ENCODE data around the gene MACROH2A1.

GRCh38 chr5:135307143-135307903, 91.7 kb downstream of the MACROH2A1 start:
- no peak for TF ChIP-seq CTCF (IDR thresholded peaks at IDR 0.05)
- no peak for TF ChIP-seq POLR2A (IDR thresholded peaks at IDR 0.05)
- no peak for TF ChIP-seq EP300 (IDR thresholded peaks at IDR 0.05)
- no peak for TF ChIP-seq POLR2AphosphoS5 (IDR thresholded peaks at IDR 0.05)
